ENCODE measurements around the gene PGP. TPM values are rescaled to one million over a fixed set of nuclear protein-coding genes. Genes with fewer than 3 reads are reported as not detected.

Gene PGP
- polyA plus RNA-seq, 2 of the 4 experiments (the other 2 are of a cell fraction) = 13.9 to 33.7 TPM

- ATAC-seq = no peak
- Histone ChIP-seq H3K4me3 (no peak overlapping the region), H3K9me3 (no peaks in the 10 kb centered on the region), H3K27ac (no peak overlapping the region), H3K4me2 (no peak overlapping the region), H3K4me1 (no peaks in the 10 kb centered on the region; the same call in 2 of the 3 replicates)
- DNase-seq (ENCODE audit: low read depth in 1 of 2, low spot score in 1 of 2) = no peak
- ChIA-PET CTCF (interaction anchor here (0.9 to 2.7 kb wide), 5 partner anchors 14 to 348 kb away, joined by 3 to 13 read pairs (median 3); no protein-coding TSS in a partner anchor), POLR2A (interaction anchor here (4.0 kb wide), 1 partner anchor 12 kb away, joined by 21 read pairs; the partner anchor contains the start of gene TRAF7)
- no peak for TF ChIP-seq PBX3 (IDR thresholded peaks at IDR 0.05)
- TF ChIP-seq CHD2 (IDR thresholded peaks at IDR 0.05; ENCODE audit: low read length, partially characterized antibody) = no peak
- TF ChIP-seq KDM1A (IDR thresholded peaks at IDR 0.05; ENCODE audit: low read depth) = no peak
- FAIRE-seq = no peak
- 89% methylated on average over 10 of the region's 18 CpGs for WGBS (ENCODE audit: missing lambda C conversion rate)
Measured at GRCh38 chr16:2167068-2167638, 47.5 kb downstream of the PGP start.

- CTCF ChIA-PET = interaction anchor here (1.2 to 2.7 kb wide), 2 partner anchors 28 to 349 kb away, joined by 3 to 13 read pairs; no protein-coding TSS in a partner anchor
Measured at GRCh38 chr16:2166263-2167067, 48.2 kb downstream of the PGP start.

GRCh38 chr16:2165861-2166260 is 48.8 kb downstream of the PGP start:
- ChIA-PET POLR2A (interaction anchor here (4.0 kb wide), 1 partner anchor 11 kb away, joined by 21 read pairs; the partner anchor contains the start of gene TRAF7), CTCF (interaction anchor here (1.2 to 2.7 kb wide), 2 partner anchors 29 to 350 kb away, joined by 3 to 13 read pairs; no protein-coding TSS in a partner anchor)
- Histone ChIP-seq H3K9me3 (no peaks in the 10 kb centered on the region), H3K27ac (no peak overlapping the region), H3K4me1 (peaks cover 5% of the 10 kb centered on the region; the same call in 2 of the 3 replicates), H3K4me2 (no peak overlapping the region), H3K4me3 (no peak overlapping the region)
- WGBS (ENCODE audit: missing lambda C conversion rate) = 95% methylated on average over 7 of the region's 12 CpGs
- no peak for DNase-seq (ENCODE audit: low read depth in 1 of 2, low spot score in 1 of 2)
- no peak for FAIRE-seq
- ATAC-seq = no peak
- no peak for TF ChIP-seq CBX8 (IDR thresholded peaks at IDR 0.05)
- no peak for TF ChIP-seq ATOH8 (CRISPR knock-in tag; IDR thresholded peaks at IDR 0.05; ENCODE audit: low read depth)
- TF ChIP-seq RCOR1 (IDR thresholded peaks at IDR 0.05; ENCODE audit: low read depth, low read length) = no peak
- TF ChIP-seq KDM5A (IDR thresholded peaks at IDR 0.05) = no peak
- no peak for TF ChIP-seq TP53 (CRISPR knock-in tag; IDR thresholded peaks at IDR 0.05)
- TF ChIP-seq EHF (CRISPR knock-in tag; IDR thresholded peaks at IDR 0.05) = no peak
- no peak for TF ChIP-seq BCL3 (IDR thresholded peaks at IDR 0.05)
- TF ChIP-seq POLR2AphosphoS2 (conservative IDR thresholded peaks at IDR 0.05; ENCODE audit: low read length) = no peak
- TF ChIP-seq JUN (IDR thresholded peaks at IDR 0.05) = no peak
- no peak for TF ChIP-seq ZNF302 (CRISPR knock-in tag; IDR thresholded peaks at IDR 0.05)
- no peak for TF ChIP-seq PHF8 (IDR thresholded peaks at IDR 0.05; ENCODE audit: borderline replicate concordance, low read depth)
- TF ChIP-seq JUNB (IDR thresholded peaks at IDR 0.05) = no peak

More at GRCh38 chr16:2166263-2167067, 48.2 kb downstream of the PGP start:
- no peak overlapping the region for H3K4me2 ChIP-seq
- POLR2A ChIA-PET = interaction anchor here (4.0 kb wide), 1 partner anchor 11 kb away, joined by 21 read pairs; the partner anchor contains the start of gene TRAF7
- ATAC-seq (no peak), DNase-seq (ENCODE audit: low read depth in 1 of 2, low spot score in 1 of 2) (no peak), FAIRE-seq (no peak)
- H3K27ac ChIP-seq = no peak overlapping the region
- WGBS (ENCODE audit: missing lambda C conversion rate) = 90% methylated on average over 17 of the region's 17 CpGs
- H3K4me1 ChIP-seq = no peaks in the 10 kb centered on the region; the same call in 2 of the 3 replicates
- H3K9me3 ChIP-seq = no peaks in the 10 kb centered on the region
- TF ChIP-seq CTCF (IDR thresholded peaks at IDR 0.05) (no peak), POLR2A (IDR thresholded peaks at IDR 0.05; ENCODE audit: low read length) (no peak), FOXS1 (CRISPR knock-in tag; IDR thresholded peaks at IDR 0.05) (no peak), USF2 (IDR thresholded peaks at IDR 0.05) (no peak), CEBPB (IDR thresholded peaks at IDR 0.05) (no peak), HEYL (CRISPR knock-in tag; IDR thresholded peaks at IDR 0.05) (no peak), TP53 (CRISPR knock-in tag; IDR thresholded peaks at IDR 0.05) (no peak), EHMT2 (IDR thresholded peaks at IDR 0.05; ENCODE audit: low read depth) (no peak), CBX8 (IDR thresholded peaks at IDR 0.05) (no peak), ZSCAN20 (CRISPR knock-in tag; IDR thresholded peaks at IDR 0.05) (no peak), RFX5 (IDR thresholded peaks at IDR 0.05) (no peak), ZFP36 (IDR thresholded peaks at IDR 0.05; ENCODE audit: borderline replicate concordance, partially characterized antibody) (no peak), BHLHE40 (IDR thresholded peaks at IDR 0.05; ENCODE audit: low read depth, low read length) (no peak), HOXB13 (CRISPR knock-in tag; IDR thresholded peaks at IDR 0.05; ENCODE audit: low read depth) (no peak), MAZ (IDR thresholded peaks at IDR 0.05; ENCODE audit: borderline replicate concordance, low read depth, low read length) (no peak), NFE2L2 (conservative IDR thresholded peaks at IDR 0.05; ENCODE audit: low read length) (no peak)
- no peak overlapping the region for H3K4me3 ChIP-seq
